HG02884 (cell line): ENCODE measurements around the gene RYR3.

Experiments
- ATAC-seq: cut with Tn5 transposase; IDR thresholded peaks from one replicate; pipeline ENCODE4 v1.9.1; 2021; ENCODE audit warnings: mild to moderate bottlenecking, moderate library complexity; ENCODE audit not compliant: unreplicated experiment

The RYR3 gene

GRCh38 chr15:33693166-33693800 lies 382.5 kb downstream of the RYR3 start:
- no peak for ATAC-seq

- ATAC-seq, result no peak
These were observed 387.4 kb downstream of the RYR3 start for GRCh38 chr15:33698126-33698525.

GRCh38 chr15:33699145-33699544 lies 388.4 kb downstream of the RYR3 start:
- no peak for ATAC-seq

GRCh38 chr15:33699691-33700447 lies 389.1 kb downstream of the RYR3 start:
- ATAC-seq, result no peak

- peak; percentile 47 for ATAC-seq
These were observed 390.0 kb downstream of the RYR3 start for GRCh38 chr15:33700695-33701303.

DNA sequence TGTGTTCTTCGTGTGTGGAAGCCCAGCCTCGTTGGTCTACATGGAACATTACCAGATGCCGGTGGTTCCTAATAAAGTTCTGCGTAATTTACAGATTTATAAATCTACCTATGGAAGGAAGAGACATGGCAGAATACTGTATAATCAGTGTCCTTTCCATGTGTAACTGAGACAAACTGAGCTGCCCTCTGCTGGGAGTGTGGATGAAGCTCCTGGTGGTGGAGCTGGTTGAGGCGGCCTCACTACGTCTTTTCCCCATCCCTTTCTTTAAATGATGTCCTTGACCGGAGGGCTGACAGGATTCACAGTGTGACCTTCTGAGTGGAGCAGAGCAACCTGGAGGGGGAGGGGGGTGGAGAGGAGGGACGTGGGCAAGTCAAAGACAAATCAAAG lies 390.5 kb downstream of the RYR3 start:
- no peak for ATAC-seq

GRCh38 chr15:33706173-33706572 lies 395.4 kb downstream of the RYR3 start:
- no peak for ATAC-seq

DNA sequence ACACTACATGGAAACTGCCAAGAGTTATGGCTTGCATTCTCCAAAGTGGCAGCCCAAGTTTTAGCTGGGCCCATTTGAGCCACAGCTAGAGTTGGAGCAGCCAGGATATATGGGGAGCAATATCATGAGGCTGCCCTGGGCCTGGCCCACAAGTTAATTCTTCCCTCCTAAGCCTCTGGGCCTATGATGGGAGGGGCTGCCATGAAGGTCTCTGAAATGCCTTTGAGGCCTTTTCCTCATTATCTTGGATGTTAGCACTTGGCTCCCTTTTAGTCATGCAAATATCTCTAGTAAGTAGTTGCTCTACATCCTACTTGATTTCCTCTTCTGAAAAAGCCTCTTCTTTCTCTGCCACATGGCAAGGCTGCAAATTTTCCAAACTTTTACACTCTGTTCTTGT lies 400.0 kb downstream of the RYR3 start:
- ATAC-seq, result no peak

- ATAC-seq, result no peak
These were observed 405.3 kb downstream of the RYR3 start for GRCh38 chr15:33716025-33716424.

- ATAC-seq, result no peak
These were observed 410.2 kb downstream of the RYR3 start for GRCh38 chr15:33720952-33721351.

- ATAC-seq, result peak; percentile 62
These were observed 411.4 kb downstream of the RYR3 start for GRCh38 chr15:33722005-33722672.

DNA sequence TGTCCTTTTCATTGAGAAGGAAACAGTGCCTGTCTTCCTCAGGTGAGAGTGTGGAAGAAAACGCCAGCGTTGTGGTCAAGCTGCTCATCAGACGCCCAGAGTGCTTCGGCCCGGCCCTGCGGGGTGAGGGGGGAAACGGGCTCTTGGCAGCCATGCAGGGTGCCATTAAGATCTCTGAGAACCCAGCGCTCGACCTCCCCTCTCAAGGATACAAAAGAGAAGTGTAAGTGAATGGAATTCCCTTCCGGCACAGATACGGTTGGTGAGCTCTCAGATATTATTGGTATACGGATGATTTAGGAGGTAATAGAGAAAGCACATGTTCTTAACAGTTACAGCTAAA lies 411.9 kb downstream of the RYR3 start:
- ATAC-seq, result no peak

- no peak for ATAC-seq
These were observed 413.7 kb downstream of the RYR3 start for GRCh38 chr15:33724321-33725036.

DNA sequence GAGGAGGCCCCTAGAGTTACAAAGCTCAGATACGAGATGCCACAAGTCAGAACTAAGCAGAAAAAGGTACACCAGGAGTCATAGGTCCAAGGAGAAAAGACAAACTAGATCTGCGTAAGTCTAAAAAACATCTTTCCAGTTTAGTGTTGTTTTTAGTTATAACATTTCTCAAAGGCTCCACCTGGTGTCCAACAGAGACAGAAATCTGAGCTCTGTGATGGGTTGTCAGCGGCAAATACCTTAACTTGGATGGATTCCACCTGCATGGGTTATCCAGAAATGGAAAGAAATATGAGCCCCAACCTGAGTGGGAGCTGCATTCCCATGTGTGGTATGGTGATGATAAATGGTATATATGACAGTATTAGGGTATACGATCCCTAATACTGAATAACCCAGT lies 418.9 kb downstream of the RYR3 start:
- no peak for ATAC-seq

DNA sequence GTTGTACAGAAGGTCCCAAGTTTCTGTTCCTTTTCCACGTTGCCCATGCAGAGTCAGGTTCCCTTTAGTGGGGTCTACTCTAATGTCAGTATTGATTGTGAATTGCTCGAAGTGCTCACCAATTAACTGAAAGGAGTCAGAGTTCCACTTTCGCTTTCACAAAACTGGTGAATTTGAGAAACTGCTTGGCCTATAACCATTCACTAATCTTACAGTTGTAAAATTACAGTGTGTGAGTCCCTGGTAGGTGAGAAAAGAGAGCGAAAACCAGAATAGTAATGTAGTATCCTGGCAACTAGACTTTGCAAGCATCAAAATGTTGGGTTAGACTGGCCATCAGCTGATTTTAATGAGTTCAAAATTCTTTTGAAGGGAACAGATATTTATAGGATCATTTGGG lies 420.0 kb downstream of the RYR3 start:
- ATAC-seq, result no peak

- no peak for ATAC-seq
These were observed 424.4 kb downstream of the RYR3 start for GRCh38 chr15:33735143-33735542.

- ATAC-seq, result no peak
These were observed 425.0 kb downstream of the RYR3 start for GRCh38 chr15:33735637-33736247.

GRCh38 chr15:33737687-33738601 lies 427.2 kb downstream of the RYR3 start:
- ATAC-seq, result no peak

DNA sequence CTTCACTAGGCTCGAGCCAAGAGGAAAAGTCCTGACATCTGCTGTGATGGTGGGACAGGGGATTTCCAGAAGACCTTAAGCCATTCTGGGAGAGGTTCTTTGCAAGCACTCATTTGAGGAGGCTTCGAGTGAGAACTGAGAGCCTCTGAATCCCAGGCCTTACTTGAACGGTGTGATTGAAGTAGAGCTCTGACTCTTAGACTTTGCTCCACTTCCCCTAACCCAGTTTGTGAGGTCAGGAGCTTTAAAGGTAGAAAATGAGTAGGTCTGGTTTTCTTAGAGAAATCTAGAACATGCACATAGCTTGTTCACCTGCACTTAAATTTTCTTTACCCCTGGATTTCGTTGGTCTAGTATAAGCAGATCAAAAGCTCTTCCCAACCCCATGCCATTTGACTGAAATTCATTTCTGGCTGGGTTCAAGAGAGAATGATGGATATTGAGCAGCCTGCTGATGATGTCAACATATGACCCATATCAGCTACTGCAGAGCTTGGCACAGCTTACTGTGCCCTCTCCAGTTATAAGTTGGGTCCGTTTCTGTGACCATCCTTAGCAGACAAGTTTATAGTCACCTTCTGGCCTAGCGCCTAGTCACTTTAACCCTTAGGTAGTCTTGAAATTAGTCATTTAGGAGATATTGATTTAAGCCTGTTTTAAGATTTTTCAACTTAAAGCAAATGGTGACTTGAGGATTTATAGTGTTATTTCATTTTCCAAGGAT lies 428.3 kb downstream of the RYR3 start:
- ATAC-seq, result no peak
